Smooth muscle cell (in vitro differentiated cells): Measurements from ENCODE around the gene TRIM50. TPM values are rescaled to one million over a fixed set of nuclear protein-coding genes. Genes with fewer than 3 reads are reported as not detected.
"Not testable (repeated sequence)": the region's sequence is repeated elsewhere in the genome, so short reads cannot be mapped to it uniquely, and the experiment has no call there.

ENCODE experiments used
- DNase-seq: peaks from one replicate; lab custom pipeline; 2025; ENCODE audit not compliant: unreplicated experiment; lab: John Stamatoyannopoulos, UW
- H2AFZ ChIP-seq: fragments of 200-600 bp; sonication (generic); 2 replicates; pipeline ENCODE4 v1.6.0; 2016; ENCODE audit warnings: antibody characterized with exemption, low read depth, mild to moderate bottlenecking
- H3F3A ChIP-seq: fragments of 200-600 bp; sonication (generic); 2 replicates; pipeline ENCODE4 v1.6.0; 2017; ENCODE audit warnings: antibody characterized with exemption, low read depth
- H3K27ac ChIP-seq: fragments of 200-600 bp; sonication (generic); 2 replicates; pipeline ENCODE4 v1.5.1; 2016; ENCODE audit warnings: low read depth, mild to moderate bottlenecking
- H3K27me3 ChIP-seq: fragments of 200-600 bp; sonication (generic); 2 replicates; pipeline ENCODE4 v1.6.1; 2016; ENCODE audit warnings: low read depth, mild to moderate bottlenecking
- H3K36me3 ChIP-seq: fragments of 200-600 bp; sonication (generic); 2 replicates; pipeline ENCODE4 v1.5.1; 2016; ENCODE audit warnings: low read depth
- H3K4me1 ChIP-seq: fragments of 200-600 bp; sonication (generic); 2 replicates; pipeline ENCODE4 v1.5.1; 2016; ENCODE audit warnings: low read depth
- H3K4me2 ChIP-seq: fragments of 200-600 bp; sonication (generic); 2 replicates; pipeline ENCODE4 v1.6.0; 2016; ENCODE audit warnings: mild to moderate bottlenecking
- H3K4me3 ChIP-seq: fragments of 200-600 bp; sonication (generic); 2 replicates; pipeline ENCODE4 v1.5.1; 2016; ENCODE audit warnings: mild to moderate bottlenecking
- H3K79me2 ChIP-seq: fragments of 200-600 bp; sonication (generic); 2 replicates; pipeline ENCODE4 v1.6.0; 2016; ENCODE audit warnings: low read depth, mild to moderate bottlenecking
- H3K9ac ChIP-seq: fragments of 200-600 bp; sonication (generic); 2 replicates; pipeline ENCODE4 v1.6.0; 2016; ENCODE audit warnings: low read depth
- H3K9me3 ChIP-seq: fragments of 200-600 bp; sonication (generic); replicated peaks from 2 replicates; pipeline ENCODE4 v1.5.1; 2016; ENCODE audit warnings: low read depth
- H4K20me1 ChIP-seq: fragments of 200-600 bp; sonication (generic); 2 replicates; pipeline ENCODE4 v1.6.0; 2016; ENCODE audit warnings: low read depth
- CTCF ChIP-seq: fragments of 200-600 bp; sonication (generic); IDR thresholded peaks from 2 replicates; pipeline ENCODE4 v1.5.1; 2017; ENCODE audit warnings: borderline replicate concordance, mild to moderate bottlenecking, antibody characterized with exemption; ENCODE audit not compliant: insufficient read depth, poor library complexity, severe bottlenecking
- WGBS: methylation state at CpG from one replicate; pipeline ENCODE4 v1.1.7; 2016; ENCODE audit warnings: low lambda C conversion rate; 5-methylcytosine and 5-hydroxymethylcytosine counted together
- polyA plus RNA-seq: library from polyadenylated mRNA; unstranded; fragments of >200 nt; fragmentation: Nextera tagmentation; extraction: Ambion mirVana; gene quantifications from 2 replicates; pipeline ENCODE4 v1.2.1, GENCODE V29; 2016
- total RNA-seq: library from RNA; depleted of rRNA; stranded (reverse); fragments of >200 nt; gene quantifications from 2 replicates; pipeline ENCODE4 v1.2.3, GENCODE V29; 2014

TRIM50 gene
- total and polyA plus RNA-seq, 2 experiments from 2014 or later, result not detected

- H3K9ac ChIP-seq, H4K20me1 ChIP-seq, H3K79me2 ChIP-seq, DNase-seq, H3K4me3 ChIP-seq, H2AFZ ChIP-seq, H3K9me3 ChIP-seq, H3F3A ChIP-seq, H3K36me3 ChIP-seq, H3K4me2 ChIP-seq, H3K4me1 ChIP-seq, H3K27me3 ChIP-seq, H3K27ac ChIP-seq: not testable (repeated sequence)
- 78% methylated on average over 11 of the region's 18 CpGs for WGBS
These were observed 9.2 kb downstream of the TRIM50 start for GRCh38 chr7:73318656-73319204.

- Histone ChIP-seq H3K9me3 (no peaks in the 10 kb centered on the region), H3K4me2 (no peak overlapping the region), H3K79me2 (no peaks in the 10 kb centered on the region), H4K20me1 (no peaks in the 10 kb centered on the region), H3K27me3 (no peaks in the 10 kb centered on the region), H3F3A (no peaks in the 10 kb centered on the region), H3K27ac (no peak overlapping the region), H3K9ac (no peak overlapping the region), H3K36me3 (no peaks in the 10 kb centered on the region), H3K4me3 (no peak overlapping the region), H2AFZ (no peak overlapping the region), H3K4me1 (no peaks in the 10 kb centered on the region)
- TF ChIP-seq CTCF, result no peak
- no peak for DNase-seq
- 84% methylated on average over 9 of the region's 9 CpGs for WGBS
These were observed 11.4 kb downstream of the TRIM50 start for GRCh38 chr7:73316521-73316920.

GRCh38 chr7:73314271-73314670, 13.6 kb downstream of the TRIM50 start:
- no peak for DNase-seq
- Histone ChIP-seq H2AFZ (no peak overlapping the region), H3K27me3 (no peaks in the 10 kb centered on the region), H3K79me2 (peaks cover 2% of the 10 kb centered on the region), H3F3A (no peaks in the 10 kb centered on the region), H3K4me1 (no peaks in the 10 kb centered on the region), H3K4me3 (no peak overlapping the region), H3K27ac (no peak overlapping the region), H3K4me2 (no peak overlapping the region), H3K36me3 (no peaks in the 10 kb centered on the region), H3K9ac (no peak overlapping the region), H3K9me3 (no peaks in the 10 kb centered on the region), H4K20me1 (no peaks in the 10 kb centered on the region)
- no peak for TF ChIP-seq CTCF
- 96% methylated on average over 5 of the region's 5 CpGs for WGBS

GRCh38 chr7:73313521-73313906, 14.4 kb downstream of the TRIM50 start:
- Histone ChIP-seq H3K27me3 (no peaks in the 10 kb centered on the region), H3K9me3 (no peaks in the 10 kb centered on the region), H3F3A (no peaks in the 10 kb centered on the region), H3K4me2 (no peak overlapping the region), H2AFZ (no peak overlapping the region), H3K4me1 (peaks cover 5% of the 10 kb centered on the region), H3K79me2 (peaks cover 7% of the 10 kb centered on the region), H3K36me3 (no peaks in the 10 kb centered on the region), H3K27ac (no peak overlapping the region), H3K4me3 (no peak overlapping the region), H4K20me1 (no peaks in the 10 kb centered on the region), H3K9ac (no peak overlapping the region)
- DNase-seq, result no peak
- WGBS, result 94% methylated on average over 4 of the region's 4 CpGs
- TF ChIP-seq CTCF, result no peak
